ENCODE results near the gene STPG4.

The STPG4 gene

GRCh38 chr2:47074691-47075090 lies 80.4 kb downstream of the STPG4 start:
- Histone ChIP-seq H3K4me1 (peaks cover 50 to 100% (median 95%) of the 10 kb centered on the region in 10 experiments), H3K9ac (peak overlapping the region in 7 of 11 experiments; percentile 19 to 94 (median 82); a peak in 10 of 22 replicates), H3K9me3 (replicated peaks in 1 of 11) (no peaks in the 10 kb centered on the region), H3K27ac (peak overlapping the region in 9 of 11 experiments; percentile 94 to 100 (median 97); a peak in 18 of 22 replicates), H3K27me3 (no peaks in the 10 kb centered on the region), H3K36me3 (peaks cover 0 to 53% (median 38%) of the 10 kb centered on the region in 11 experiments; a peak in 18 of 22 replicates), H3K4me3 (no peak overlapping the region), H3K4me2 (peak overlapping the region in 7 of 11 experiments; percentile 86 to 98 (median 92); a peak in 13 of 22 replicates), H4K20me1 (peaks cover 0 to 80% (median 0%) of the 10 kb centered on the region in 11 experiments; a peak in 8 of 22 replicates)
- TF ChIP-seq Cebpa-rat (IDR thresholded peaks at IDR 0.05), result no peak

- no peak for TF ChIP-seq Cebpa-rat (IDR thresholded peaks at IDR 0.05)
- peaks cover 0 to 90% (median 0%) of the 10 kb centered on the region in 11 experiments; a peak in 8 of 22 replicates for H4K20me1 ChIP-seq
- peaks cover 0 to 64% (median 47%) of the 10 kb centered on the region in 11 experiments; a peak in 18 of 22 replicates for H3K36me3 ChIP-seq
- H3K4me2 ChIP-seq, result peak overlapping the region; percentile 86 to 99 (median 95)
- peak overlapping the region in 10 of 11 experiments; percentile 76 to 94 (median 82); a peak in 17 of 22 replicates for H3K9ac ChIP-seq
- peak overlapping the region in 3 of 10 experiments; percentile 17 to 44 (median 18); a peak in 5 of 20 replicates for H3K4me3 ChIP-seq
- peaks cover 52 to 100% (median 96%) of the 10 kb centered on the region in 10 experiments for H3K4me1 ChIP-seq
- peak overlapping the region in 10 of 11 experiments; percentile 88 to 100 (median 96); a peak in 21 of 22 replicates for H3K27ac ChIP-seq
- no peaks in the 10 kb centered on the region for H3K9me3 ChIP-seq (replicated peaks in 1 of 11)
- no peaks in the 10 kb centered on the region for H3K27me3 ChIP-seq
Measured at GRCh38 chr2:47073641-47074040, 81.5 kb downstream of the STPG4 start.

- Histone ChIP-seq H3K4me2 (peak overlapping the region; percentile 86 to 99 (median 95)), H3K4me1 (peaks cover 55 to 100% (median 96%) of the 10 kb centered on the region in 10 experiments), H4K20me1 (peaks cover 0 to 95% (median 0%) of the 10 kb centered on the region in 11 experiments; a peak in 8 of 22 replicates), H3K36me3 (peaks cover 0 to 68% (median 52%) of the 10 kb centered on the region in 11 experiments; a peak in 18 of 22 replicates), H3K27ac (peak overlapping the region; percentile 70 to 100 (median 96); a peak in 21 of 22 replicates), H3K4me3 (peak overlapping the region in 4 of 10 experiments; percentile 13 to 44 (median 18); a peak in 7 of 20 replicates), H3K9ac (peak overlapping the region in 10 of 11 experiments; percentile 76 to 94 (median 82); a peak in 21 of 22 replicates), H3K9me3 (replicated peaks in 1 of 11) (no peaks in the 10 kb centered on the region), H3K27me3 (no peaks in the 10 kb centered on the region)
- TF ChIP-seq Cebpa-rat (IDR thresholded peaks at IDR 0.05), result no peak
Measured at GRCh38 chr2:47073217-47073616, 81.9 kb downstream of the STPG4 start.

- TF ChIP-seq Cebpa-rat (IDR thresholded peaks at IDR 0.05), result peak in 4 of 11 experiments; percentile 39 to 57 (median 50); a peak in 6 of 22 replicates
- no peaks in the 10 kb centered on the region for H3K27me3 ChIP-seq
- H3K9me3 ChIP-seq (replicated peaks in 1 of 11), result no peaks in the 10 kb centered on the region
- H3K4me2 ChIP-seq, result peak overlapping the region; percentile 86 to 99 (median 95)
- peak overlapping the region in 6 of 10 experiments; percentile 21 to 63 (median 45); a peak in 7 of 20 replicates for H3K4me3 ChIP-seq
- peak overlapping the region; percentile 70 to 100 (median 96) for H3K27ac ChIP-seq
- H3K36me3 ChIP-seq, result peaks cover 0 to 73% (median 55%) of the 10 kb centered on the region in 11 experiments; a peak in 18 of 22 replicates
- H3K9ac ChIP-seq, result peak overlapping the region; percentile 48 to 94 (median 82)
- H3K4me1 ChIP-seq, result peaks cover 59 to 100% (median 96%) of the 10 kb centered on the region in 10 experiments
- peaks cover 0 to 99% (median 0%) of the 10 kb centered on the region in 11 experiments; a peak in 8 of 22 replicates for H4K20me1 ChIP-seq
Measured at GRCh38 chr2:47072728-47073191, 82.3 kb downstream of the STPG4 start.

GRCh38 chr2:47072018-47072691 lies 83.0 kb downstream of the STPG4 start:
- Histone ChIP-seq H3K36me3 (peaks cover 3 to 79% (median 61%) of the 10 kb centered on the region in 11 experiments; a peak in 21 of 22 replicates), H3K9me3 (replicated peaks in 1 of 11) (no peaks in the 10 kb centered on the region), H3K4me3 (peak overlapping the region in 7 of 10 experiments; percentile 21 to 63 (median 47); a peak in 11 of 20 replicates), H3K27ac (peak overlapping the region; percentile 70 to 100 (median 96)), H3K4me2 (peak overlapping the region; percentile 86 to 99 (median 95)), H3K4me1 (peaks cover 65 to 100% (median 98%) of the 10 kb centered on the region in 10 experiments), H4K20me1 (peaks cover 0 to 100% (median 0%) of the 10 kb centered on the region in 11 experiments; a peak in 8 of 22 replicates), H3K9ac (peak overlapping the region; percentile 48 to 94 (median 82)), H3K27me3 (no peaks in the 10 kb centered on the region)
- no peak for TF ChIP-seq Cebpa-rat (IDR thresholded peaks at IDR 0.05)

GRCh38 chr2:47070920-47071824 lies 83.9 kb downstream of the STPG4 start:
- no peaks in the 10 kb centered on the region for H3K27me3 ChIP-seq
- H3K27ac ChIP-seq, result peak overlapping the region; percentile 70 to 100 (median 96)
- H3K9ac ChIP-seq, result peak overlapping the region; percentile 59 to 94 (median 82)
- H3K4me2 ChIP-seq, result peak overlapping the region; percentile 86 to 99 (median 95)
- TF ChIP-seq Cebpa-rat (IDR thresholded peaks at IDR 0.05), result peak in 8 of 11 experiments; percentile 41 to 84 (median 65); a peak in 13 of 22 replicates
- H3K4me3 ChIP-seq, result peak overlapping the region in 9 of 10 experiments; percentile 26 to 63 (median 47); a peak in 17 of 20 replicates
- peaks cover 0 to 100% (median 0%) of the 10 kb centered on the region in 11 experiments; a peak in 8 of 22 replicates for H4K20me1 ChIP-seq
- no peaks in the 10 kb centered on the region for H3K9me3 ChIP-seq (replicated peaks in 1 of 11)
- peaks cover 8 to 87% (median 64%) of the 10 kb centered on the region in 11 experiments for H3K36me3 ChIP-seq
- H3K4me1 ChIP-seq, result peaks cover 72 to 100% (median 97%) of the 10 kb centered on the region in 10 experiments

GRCh38 chr2:47070155-47070919 lies 84.8 kb downstream of the STPG4 start:
- H3K4me3 ChIP-seq, result peak overlapping the region in 8 of 10 experiments; percentile 31 to 63 (median 48); a peak in 16 of 20 replicates
- H3K36me3 ChIP-seq, result peaks cover 8 to 87% (median 64%) of the 10 kb centered on the region in 11 experiments
- H3K27ac ChIP-seq, result peak overlapping the region; percentile 65 to 100 (median 96)
- TF ChIP-seq Cebpa-rat (IDR thresholded peaks at IDR 0.05), result no peak
- H3K9me3 ChIP-seq (replicated peaks in 1 of 11), result no peaks in the 10 kb centered on the region
- H4K20me1 ChIP-seq, result peaks cover 0 to 100% (median 0%) of the 10 kb centered on the region in 11 experiments; a peak in 8 of 22 replicates
- peaks cover 74 to 100% (median 97%) of the 10 kb centered on the region in 10 experiments for H3K4me1 ChIP-seq
- H3K4me2 ChIP-seq, result peak overlapping the region; percentile 86 to 99 (median 95)
- no peaks in the 10 kb centered on the region for H3K27me3 ChIP-seq
- peak overlapping the region; percentile 59 to 94 (median 82) for H3K9ac ChIP-seq

All from BLaER1 treated with 17β-estradiol and CSF1 and Interleukin-3, amounts not matched to agents 10 nM and 100 nM (cell line).